ENCODE measurements around the gene RNF181. TPM values are rescaled to one million over a fixed set of nuclear protein-coding genes. Genes with fewer than 3 reads are reported as not detected.
A peak's percentile ranks its signal among the peaks of the same experiment; 100 is the strongest.

Gene RNF181
- total and polyA plus RNA-seq, 2 of the 13 experiments (the other 11 are each of a cell fraction or from before 2014, with no cell fraction given) = 224 to 578 TPM

GRCh38 chr2:85611705-85612587 lies 16.4 kb downstream of the RNF181 start, which contains the start of gene C2orf68 (continued):
- 0 out of 2 replicates have a peak, but pooled peaks have one; percentile 13 for TF ChIP-seq PAX8 (CRISPR knock-in tag; IDR thresholded peaks at IDR 0.05; ENCODE audit: borderline replicate concordance)
- TF ChIP-seq ARID5B (CRISPR knock-in tag; IDR thresholded peaks at IDR 0.05) = no peak; the same call in none of the 2 replicates
- 0 out of 2 replicates have a peak, but pooled peaks have one; percentile 41 for TF ChIP-seq FIP1L1 (IDR thresholded peaks at IDR 0.05; ENCODE audit: borderline replicate concordance, insufficient read depth, low read depth, low read length)
- peak; percentile 74; the same call in 1 of the 2 replicates for TF ChIP-seq ZSCAN25 (CRISPR knock-in tag; IDR thresholded peaks at IDR 0.05)
- TF ChIP-seq ZNF318 (CRISPR knock-in tag; IDR thresholded peaks at IDR 0.05) = 0 out of 2 replicates have a peak, but pooled peaks have one; percentile 64
- TF ChIP-seq ZNF18 (CRISPR knock-in tag; IDR thresholded peaks at IDR 0.05; ENCODE audit: insufficient replicate concordance) = peak; percentile 91
- peak; percentile 63 for TF ChIP-seq GATAD2A (CRISPR knock-in tag; IDR thresholded peaks at IDR 0.05)
- TF ChIP-seq ZNF7 (CRISPR knock-in tag; IDR thresholded peaks at IDR 0.05) = no peak
- TF ChIP-seq SNAPC2 (CRISPR knock-in tag; IDR thresholded peaks at IDR 0.05) = no peak
- peak; percentile 60; the same call in 1 of the 2 replicates for TF ChIP-seq ZNF607 (CRISPR knock-in tag; IDR thresholded peaks at IDR 0.05; ENCODE audit: borderline replicate concordance)
